Caco-2 (cell line): ENCODE measurements around the gene RAD54L. TPM values are rescaled to one million over a fixed set of nuclear protein-coding genes. Genes with fewer than 3 reads are reported as not detected.

Source experiments
- Bru-seq: library from RNA; stranded (reverse); fragments of 400-500 nt; gene quantifications from one replicate; lab custom pipeline; 2021; lab: Mats Ljungman, UMichigan
- BruChase-seq, 2 experiments: library from RNA; stranded (reverse); fragments of 400-500 nt; gene quantifications; one replicate each; lab custom pipeline; 2021; lab: Mats Ljungman, UMichigan
- BruUV-seq: library from RNA; stranded (reverse); fragments of 400-500 nt; replicated peaks from 2 replicates; lab custom pipeline; 2021; lab: Mats Ljungman, UMichigan
- CTCF ChIA-PET: fragments of 300-600 bp; sonication (Branson Sonifier 250); formaldehyde crosslinking; loops from one replicate; lab custom pipeline; 2022; ENCODE audit warnings: antibody characterized with exemption; lab: Charles Lee
- POLR2A ChIA-PET: fragments of 300-600 bp; sonication (Branson Sonifier 250); formaldehyde crosslinking; loops from one replicate; lab custom pipeline; 2022; ENCODE audit warnings: antibody characterized with exemption; lab: Charles Lee
- DNase-seq, 2 experiments: peaks; one replicate each; pipeline versions ENCODE4 v3.0.0 to v3.0.0-alpha.2; 2020 to 2022
- H3K27me3 ChIP-seq: replicated peaks from 2 replicates; pipeline ENCODE4 v1.6.0; 2011; ENCODE audit warnings: low read length; ENCODE audit not compliant: control insufficient read depth, insufficient read depth
- H3K36me3 ChIP-seq: 2 replicates; pipeline ENCODE4 v1.5.1; 2011; ENCODE audit warnings: low read length; ENCODE audit not compliant: control insufficient read depth, insufficient read depth
- H3K4me1 ChIP-seq: fragments of 250-450 bp; sonication (Bioruptor Pico); 2 replicates; pipeline ENCODE4 v1.5.1; 2020; ENCODE audit warnings: mild to moderate bottlenecking
- H3K4me3 ChIP-seq: 2 replicates; pipeline ENCODE4 v1.5.1; 2011; ENCODE audit warnings: low read depth, mild to moderate bottlenecking, control low read depth, low read length
- H3K9me3 ChIP-seq: fragments of 250-450 bp; sonication (Bioruptor Pico); 2 replicates; pipeline ENCODE4 v1.5.1; 2020; ENCODE audit warnings: mild to moderate bottlenecking, moderate library complexity
- H3K27ac Mint-ChIP-seq: one replicate; pipeline ENCODE4 v1.8.0; 2022; ENCODE audit warnings: mixed read lengths; ENCODE audit not compliant: unreplicated experiment
- H3K27me3 Mint-ChIP-seq: one replicate; pipeline ENCODE4 v1.8.0; 2022; ENCODE audit warnings: mixed read lengths; ENCODE audit not compliant: insufficient read depth, unreplicated experiment
- H3K36me3 Mint-ChIP-seq: one replicate; pipeline ENCODE4 v1.8.0; 2022; ENCODE audit warnings: mild to moderate bottlenecking, mixed read lengths; ENCODE audit not compliant: insufficient read depth, unreplicated experiment
- H3K4me1 Mint-ChIP-seq: one replicate; pipeline ENCODE4 v1.8.0; 2022; ENCODE audit warnings: low read depth, mixed read lengths; ENCODE audit not compliant: unreplicated experiment
- H3K4me3 Mint-ChIP-seq: one replicate; pipeline ENCODE4 v1.8.0; 2022; ENCODE audit warnings: mild to moderate bottlenecking, moderate library complexity, mixed read lengths; ENCODE audit not compliant: unreplicated experiment
- H3K9me3 Mint-ChIP-seq: one replicate; pipeline ENCODE4 v1.8.0; 2022; ENCODE audit warnings: mixed read lengths; ENCODE audit not compliant: unreplicated experiment
- CTCF ChIP-seq, 2 experiments: fragments of 200-600 bp in 1 of 2; IDR thresholded peaks; 1 replicate in 1 of 2; 2 replicates in 1 of 2; pipeline versions ENCODE4 v1.5.1 to v1.8.0; 2011 to 2022; ENCODE audit warnings: antibody characterized with exemption in 1 of 2, control low read depth in 1 of 2, inconsistent platforms in 1 of 2, low read depth in 1 of 2, low read length in 1 of 2, mild to moderate bottlenecking in 1 of 2, moderate library complexity in 1 of 2; ENCODE audit not compliant: insufficient read depth in 1 of 2, severe bottlenecking in 1 of 2, unreplicated experiment in 1 of 2
- intact Hi-C: fragments of 100-400 bp; cut with micrococcal nuclease; formaldehyde crosslinking; loops from one replicate; pipeline ENCODE4 v1.10.0; 2022; ENCODE audit not compliant: unreplicated experiment
- long read RNA-seq: library from polyadenylated mRNA; stranded (forward); transcript quantifications from one replicate; pipeline ENCODE4 v2.0.0, GENCODE V29; 2022
- total RNA-seq: library from RNA; stranded (reverse); gene quantifications from 2 replicates; pipeline ENCODE4 v1.2.3, GENCODE V29; 2022

RAD54L gene
- total RNA-seq (29.1 and 30.6 TPM in 2 replicates), Bru-seq, nascent RNA (percentile 70 among the genes with signal in this experiment), BruChase-seq, experiment 1, labeled RNA remaining after a 2-hour chase (percentile 78 among the genes with signal in this experiment), BruChase-seq, experiment 2, labeled RNA remaining after a 6-hour chase (percentile 79 among the genes with signal in this experiment)
- long read RNA-seq, transcript RAD54L-201 (18 exons, 3,108 nt) = major isoform, 44 of 74 reads
- long read RNA-seq, partial matches to known transcripts = 9 of 74 reads
- long read RNA-seq, other reads (novel, unspliced or antisense) = 21 of 74 reads

- CTCF ChIA-PET = interaction anchor here (0.6 to 1.6 kb wide), 8 partner anchors 24 to 955 kb away, joined by 3 to 18 read pairs (median 3); partner anchors contain the start of gene LRRC41
Measured at GRCh38 chr1:46247436-46248121, at the start of gene RAD54L. RAD54L (plus strand) TSS chr1:46247763; CDS start chr1:46248406, 643 bp downstream.

GRCh38 chr1:46197964-46198811 is 49.4 kb upstream of the RAD54L start, which contains the start of gene POMGNT1:
POMGNT1 (minus strand) TSS chr1:46198434; CDS start chr1:46197821, 613 bp downstream.
- H3K9me3 ChIP-seq = no peaks in the 10 kb centered on the region
- Mint-ChIP-seq H3K4me1 (no peaks in the 10 kb centered on the region), H3K27me3 (no peaks in the 10 kb centered on the region), H3K27ac (no peak within 1 kb of the TSS), H3K9me3 (no peaks in the 10 kb centered on the region), H3K36me3 (no peaks in the 10 kb centered on the region), H3K4me3 (peak within 1 kb of the TSS; percentile 68)
- ChIA-PET POLR2A (no interaction called here), CTCF (interaction anchor here (1.0 to 1.5 kb wide), 2 partner anchors 15 to 25 kb away, joined by 3 to 4 read pairs; no protein-coding TSS in a partner anchor)
- BruUV-seq = no TSS peak
- no peaks in the 10 kb centered on the region for H3K27me3 ChIP-seq
- peak in 1 of 2 experiments; percentile 78 for DNase-seq
- intact Hi-C loops = no loop called here
- peak within 1 kb of the TSS; percentile 95 for H3K4me3 ChIP-seq
- no peak for TF ChIP-seq CTCF (IDR thresholded peaks at IDR 0.05; ENCODE audit: insufficient read depth in 1 of 2, low read depth in 1 of 2, low read length in 1 of 2, severe bottlenecking in 1 of 2, unreplicated experiment in 1 of 2)
- no peaks in the 10 kb centered on the region for H3K4me1 ChIP-seq
- no peaks in the 10 kb centered on the region; the same call in 1 of the 2 replicates for H3K36me3 ChIP-seq

More at GRCh38 chr1:46247436-46248121, at the start of gene RAD54L:
- peaks cover 6% of the 10 kb centered on the region for H3K4me1 Mint-ChIP-seq
- Histone ChIP-seq H3K9me3 (no peaks in the 10 kb centered on the region), H3K36me3 (no peaks in the 10 kb centered on the region), H3K4me1 (no peaks in the 10 kb centered on the region), H3K4me3 (peak within 1 kb of the TSS; percentile 64), H3K27me3 (no peaks in the 10 kb centered on the region)
- peak within 1 kb of the TSS; percentile 96 for H3K4me3 Mint-ChIP-seq
- H3K27ac Mint-ChIP-seq = peak within 1 kb of the TSS; percentile 98
- intact Hi-C loops = loop anchor here (1.0 kb wide), 1 partner anchor 93 kb away; the partner anchor contains the start of gene NSUN4
- peaks cover 37% of the 10 kb centered on the region for H3K36me3 Mint-ChIP-seq
- H3K27me3 Mint-ChIP-seq = no peaks in the 10 kb centered on the region
- BruUV-seq = no TSS peak
- TF ChIP-seq CTCF (IDR thresholded peaks at IDR 0.05; ENCODE audit: insufficient read depth in 1 of 2, low read depth in 1 of 2, low read length in 1 of 2, severe bottlenecking in 1 of 2, unreplicated experiment in 1 of 2) = no peak
- POLR2A ChIA-PET = interaction anchor here (0.5 to 1.9 kb wide), 18 partner anchors 10 to 1757 kb away, joined by 3 to 10 read pairs (median 4); partner anchors contain the start of genes DMBX1, LRRC41, LURAP1 and UQCRH
- H3K9me3 Mint-ChIP-seq = no peaks in the 10 kb centered on the region
- DNase-seq = peak; percentile 96 to 99
